ENCODE data around the gene CNPY1.

DNA sequence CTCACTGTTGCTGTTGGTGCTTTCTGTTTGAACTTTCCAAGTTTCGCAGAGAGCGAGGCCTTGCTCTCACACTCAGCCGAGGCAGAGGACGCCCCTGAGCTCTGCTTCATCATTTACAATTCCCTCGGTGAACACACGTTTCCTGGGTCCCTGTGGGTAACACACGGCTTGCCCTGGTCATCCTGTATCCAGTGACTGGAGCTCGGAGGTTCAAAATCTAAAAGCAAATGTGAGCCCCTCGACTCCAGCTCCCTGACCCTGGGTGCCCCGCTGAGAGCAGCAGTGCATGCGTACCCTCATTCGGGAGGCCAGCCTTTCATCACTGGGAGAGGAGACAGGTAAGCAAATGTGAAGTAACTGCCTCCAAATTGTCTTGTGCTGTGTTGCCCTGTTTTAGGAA is 5.8 kb downstream of the CNPY1 start:
- no peak for TF ChIP-seq EZH2 (IDR thresholded peaks at IDR 0.05; ENCODE audit: insufficient read depth, poor library complexity, severe bottlenecking)
- no peak for TF ChIP-seq EZH2phosphoT487 (IDR thresholded peaks at IDR 0.05; ENCODE audit: insufficient read depth, low read depth)
